ENCODE measurements around the gene ITGB7. TPM values are rescaled to one million over a fixed set of nuclear protein-coding genes. Genes with fewer than 3 reads are reported as not detected.

ITGB7 gene
- total RNA-seq, 3 donors from 2014 or later (not counting 1 experiment from before 2014, with no cell fraction given): 329 to 441 (median 439) TPM

GRCh38 chr12:53217931-53218307 is 10.9 kb upstream of the ITGB7 start:
- H3K36me3 ChIP-seq (ENCODE audit: control insufficient read depth, insufficient read depth, low read length): peaks cover 16% of the 10 kb centered on the region
- no peaks in the 10 kb centered on the region for H3K9me3 ChIP-seq (ENCODE audit: control insufficient read depth, insufficient read depth, low read length)
- H3K27ac ChIP-seq (ENCODE audit: low read length): peak overlapping the region; percentile 85
- 65% methylated on average over 3 of the region's 3 CpGs for WGBS (ENCODE audit: insufficient coverage)
- ATAC-seq (no peak), DNase-seq (no peak)
- Mint-ChIP-seq H3K4me1 (peaks cover 74 to 94% of the 10 kb centered on the region in 2 donors), H3K27me3 (ENCODE audit: low read depth in 2 of 2) (no peaks in the 10 kb centered on the region), H3K27ac (peak overlapping the region; percentile 94 to 99), H3K36me3 (no peaks in the 10 kb centered on the region), H3K4me3 (peak overlapping the region; percentile 73), H3K9me3 (no peaks in the 10 kb centered on the region)
- peak overlapping the region; percentile 2 for H3K4me3 ChIP-seq (ENCODE audit: low read length)
- H3K27me3 ChIP-seq (ENCODE audit: control insufficient read depth, insufficient read depth, low read length): no peaks in the 10 kb centered on the region
- no peak for TF ChIP-seq CTCF (IDR thresholded peaks at IDR 0.05)
- intact Hi-C loops (cut with micrococcal nuclease): no loop called here
- peaks cover 67% of the 10 kb centered on the region for H3K4me1 ChIP-seq (ENCODE audit: control insufficient read depth, insufficient read depth, low read length)

- H3K36me3 Mint-ChIP-seq: no peaks in the 10 kb centered on the region
- peak overlapping the region; percentile 73 for H3K4me3 Mint-ChIP-seq
- H3K27ac Mint-ChIP-seq: peak overlapping the region; percentile 94 to 99
- ATAC-seq (peak; percentile 13 to 26 (median 13)), DNase-seq (peak; percentile 61 to 66)
- H3K27me3 Mint-ChIP-seq (ENCODE audit: low read depth in 2 of 2): no peaks in the 10 kb centered on the region
- no peak for TF ChIP-seq CTCF (IDR thresholded peaks at IDR 0.05)
- peaks cover 22% of the 10 kb centered on the region for H3K36me3 ChIP-seq (ENCODE audit: control insufficient read depth, insufficient read depth, low read length)
- peaks cover 73 to 89% of the 10 kb centered on the region in 2 donors for H3K4me1 Mint-ChIP-seq
- H3K9me3 ChIP-seq (ENCODE audit: control insufficient read depth, insufficient read depth, low read length): no peaks in the 10 kb centered on the region
- intact Hi-C loops (cut with micrococcal nuclease): no loop called here
- WGBS (ENCODE audit: insufficient coverage): 28% methylated on average over 15 of the region's 19 CpGs
- no peaks in the 10 kb centered on the region for H3K9me3 Mint-ChIP-seq
- H3K27ac ChIP-seq (ENCODE audit: low read length): peak overlapping the region; percentile 85
- H3K4me3 ChIP-seq (ENCODE audit: low read length): peak overlapping the region; percentile 2
- no peaks in the 10 kb centered on the region for H3K27me3 ChIP-seq (ENCODE audit: control insufficient read depth, insufficient read depth, low read length)
- peaks cover 61% of the 10 kb centered on the region for H3K4me1 ChIP-seq (ENCODE audit: control insufficient read depth, insufficient read depth, low read length)
Observed at GRCh38 chr12:53217051-53217930, 10.2 kb upstream of the ITGB7 start.

- Histone ChIP-seq H3K4me1 (ENCODE audit: control insufficient read depth, insufficient read depth, low read length) (peaks cover 56% of the 10 kb centered on the region), H3K27me3 (ENCODE audit: control insufficient read depth, insufficient read depth, low read length) (no peaks in the 10 kb centered on the region), H3K27ac (ENCODE audit: low read length) (peak overlapping the region; percentile 85), H3K36me3 (ENCODE audit: control insufficient read depth, insufficient read depth, low read length) (peaks cover 39% of the 10 kb centered on the region), H3K9me3 (ENCODE audit: control insufficient read depth, insufficient read depth, low read length) (no peaks in the 10 kb centered on the region), H3K4me3 (ENCODE audit: low read length) (no peak overlapping the region)
- peak overlapping the region; percentile 94 to 99 for H3K27ac Mint-ChIP-seq
- intact Hi-C loops (cut with micrococcal nuclease): no loop called here
- no peaks in the 10 kb centered on the region for H3K36me3 Mint-ChIP-seq
- no peaks in the 10 kb centered on the region for H3K27me3 Mint-ChIP-seq (ENCODE audit: low read depth in 2 of 2)
- no peak for TF ChIP-seq CTCF (IDR thresholded peaks at IDR 0.05)
- no peak overlapping the region for H3K4me3 Mint-ChIP-seq
- H3K9me3 Mint-ChIP-seq: no peaks in the 10 kb centered on the region
- H3K4me1 Mint-ChIP-seq: peaks cover 61 to 79% of the 10 kb centered on the region in 2 donors
- no peak for ATAC-seq
- 93% methylated on average over 7 of the region's 8 CpGs for WGBS (ENCODE audit: insufficient coverage)
- no peak for DNase-seq
Observed at GRCh38 chr12:53215497-53215896, 8.4 kb upstream of the ITGB7 start.
